ENCODE data around the gene SLC66A2.
"Not testable (repeated sequence)": the region's sequence is repeated elsewhere in the genome, so short reads cannot be mapped to it uniquely, and the experiment has no call there.

The SLC66A2 gene

GRCh38 chr18:79951545-79952455, at the start of gene SLC66A2:
SLC66A2 (minus strand) TSS chr18:79951653; CDS start chr18:79950926, 727 bp downstream.
- DNase-seq = peak; percentile 45 to 74

- no peak for DNase-seq
Measured at GRCh38 chr18:80000877-80001276, 49.4 kb upstream of the SLC66A2 start.

GRCh38 chr18:79999701-80000100, 48.2 kb upstream of the SLC66A2 start:
- not testable (repeated sequence) for DNase-seq

- DNase-seq = no peak
Measured at GRCh38 chr18:79991494-79991893, 40.0 kb upstream of the SLC66A2 start.

- no peak for DNase-seq
Measured at GRCh38 chr18:79989195-79989497, 37.7 kb upstream of the SLC66A2 start.

- DNase-seq = peak; percentile 44 to 81
Measured at GRCh38 chr18:79988451-79989194, 37.2 kb upstream of the SLC66A2 start, which contains the start of gene TXNL4A. TXNL4A (minus strand) TSS chr18:79988563; CDS start chr18:79988392, 171 bp downstream.

- DNase-seq = peak in 1 of 2 experiments; percentile 52
Measured at GRCh38 chr18:79988071-79988450, 36.6 kb upstream of the SLC66A2 start.

- DNase-seq = no peak
Measured at GRCh38 chr18:79987566-79987965, 36.1 kb upstream of the SLC66A2 start.

GRCh38 chr18:79986726-79987125, 35.3 kb upstream of the SLC66A2 start:
- DNase-seq = peak in 1 of 2 experiments; percentile 22

- no peak for DNase-seq
Measured at GRCh38 chr18:79985172-79985571, 33.7 kb upstream of the SLC66A2 start.

- DNase-seq = no peak
Measured at GRCh38 chr18:79983793-79984192, 32.3 kb upstream of the SLC66A2 start.

GRCh38 chr18:79983253-79983652, 31.8 kb upstream of the SLC66A2 start:
- no peak for DNase-seq

GRCh38 chr18:79982736-79983135, 31.3 kb upstream of the SLC66A2 start:
- DNase-seq = no peak

GRCh38 chr18:79980585-79980984, 29.1 kb upstream of the SLC66A2 start:
- DNase-seq = no peak

GRCh38 chr18:79979843-79980242, 28.4 kb upstream of the SLC66A2 start:
- DNase-seq = no peak

GRCh38 chr18:79975985-79976680, 24.7 kb upstream of the SLC66A2 start:
- DNase-seq = no peak

- no peak for DNase-seq
Measured at GRCh38 chr18:79975043-79975442, 23.6 kb upstream of the SLC66A2 start.

GRCh38 chr18:79974025-79974654, 22.7 kb upstream of the SLC66A2 start:
- DNase-seq = no peak

GRCh38 chr18:79973517-79973916, 22.1 kb upstream of the SLC66A2 start:
- no peak for DNase-seq

GRCh38 chr18:79972720-79973119, 21.3 kb upstream of the SLC66A2 start:
- DNase-seq = no peak

GRCh38 chr18:79971986-79972385, 20.5 kb upstream of the SLC66A2 start:
- no peak for DNase-seq

GRCh38 chr18:79971211-79971952, 19.9 kb upstream of the SLC66A2 start:
- no peak for DNase-seq
